Tibial nerve (tissue), 3 donors: Measurements from ENCODE around the gene IL1F10.

Experiments
- CTCF ChIP-seq, 5 experiments: fragments of 200-600 bp in 3 of 5; fragments of 450-650 bp in 2 of 5; sonication (generic) in 3 of 5; IDR thresholded peaks; one replicate each; pipeline ENCODE4 v1.5.1; 2016 to 2019; ENCODE audit warnings: antibody characterized with exemption in 5 of 5, mild to moderate bottlenecking in 3 of 5, moderate library complexity in 2 of 5
- POLR2A ChIP-seq, 2 donors: fragments of 450-650 bp; IDR thresholded peaks; one replicate each; pipeline ENCODE4 v1.6.1; 2017; ENCODE audit warnings: antibody characterized with exemption in 2 of 2, mild to moderate bottlenecking in 2 of 2, moderate library complexity in 2 of 2

- TF ChIP-seq CTCF (IDR thresholded peaks at IDR 0.05) (no peak), POLR2A (IDR thresholded peaks at IDR 0.05) (no peak)
Observed at GRCh38 chr2:113024764-113025163, 43.0 kb upstream of the IL1F10 start.
